Midbrain (tissue), 1 donor: ENCODE results near the gene MSMB.
"Not testable (repeated sequence)": the region's sequence is repeated elsewhere in the genome, so short reads cannot be mapped to it uniquely, and the experiment has no call there.

Source experiments
- DNase-seq: peaks from one replicate; lab custom pipeline; 2025; lab: John Stamatoyannopoulos, UW

MSMB gene, protein sequence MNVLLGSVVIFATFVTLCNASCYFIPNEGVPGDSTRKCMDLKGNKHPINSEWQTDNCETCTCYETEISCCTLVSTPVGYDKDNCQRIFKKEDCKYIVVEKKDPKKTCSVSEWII

DNA sequence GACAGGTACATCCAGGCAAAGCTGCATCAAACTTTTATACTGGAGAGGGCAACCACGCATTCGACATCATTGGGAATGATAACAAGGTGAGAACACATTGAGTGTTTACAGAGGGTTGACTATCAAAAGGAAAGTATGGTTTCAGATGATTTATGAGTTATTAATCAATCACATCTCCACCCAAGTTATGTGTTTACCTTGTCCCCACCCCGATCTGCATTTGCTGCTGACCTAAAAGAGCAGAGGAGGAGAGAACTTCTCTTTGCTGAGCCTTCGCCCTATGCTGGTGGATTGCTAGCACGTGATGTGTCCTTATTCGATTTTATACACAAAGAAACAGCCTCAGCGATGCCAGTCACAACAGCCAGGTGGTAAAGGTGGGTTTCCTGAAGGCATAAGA, at the start of gene MSMB:
MSMB (minus strand) TSS at position 9 of the 400 bp plus-strand sequence. CDS start 32 bp downstream, outside the sequence.
- DNase-seq, result no peak

DNA sequence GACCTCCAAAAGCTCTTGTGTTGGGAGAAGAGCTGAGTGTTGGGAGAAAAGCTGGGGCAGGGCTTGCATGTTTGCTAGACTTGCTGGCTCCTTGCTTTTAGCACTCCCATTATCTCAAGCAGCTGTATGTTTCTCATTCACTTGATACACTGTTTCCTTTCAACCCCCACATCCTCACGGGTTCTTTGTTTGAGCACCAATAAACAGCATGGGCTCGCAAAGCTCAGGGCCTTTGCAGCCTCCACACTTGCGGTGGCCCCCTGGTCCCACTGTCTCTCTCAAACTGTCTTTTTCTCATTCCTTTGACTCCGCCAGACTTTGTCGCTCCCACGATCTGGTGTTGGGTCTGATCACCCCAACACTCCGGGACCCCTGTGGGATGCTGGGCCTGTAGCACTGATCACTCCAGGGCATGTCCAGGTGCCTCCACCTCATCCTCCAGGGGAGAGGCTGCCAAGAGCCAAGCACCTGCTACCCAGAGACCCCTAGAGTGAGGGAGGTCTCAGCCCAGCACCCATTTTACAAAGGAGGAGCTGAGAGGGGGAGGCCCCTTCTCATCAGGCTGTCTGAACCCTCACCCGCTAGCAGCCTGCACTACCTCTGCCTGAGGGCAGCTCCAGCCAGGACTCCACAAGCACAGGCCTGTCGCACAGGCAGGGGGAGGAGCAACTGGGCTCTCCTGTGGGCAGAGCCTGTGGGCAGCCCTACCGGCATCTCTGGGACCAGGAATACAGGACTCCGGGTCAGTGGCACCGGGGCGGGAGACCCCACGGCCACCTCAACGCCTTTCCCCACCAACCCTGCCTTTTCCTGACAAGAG, 49.1 kb upstream of the MSMB start:
- DNase-seq, result no peak

DNA sequence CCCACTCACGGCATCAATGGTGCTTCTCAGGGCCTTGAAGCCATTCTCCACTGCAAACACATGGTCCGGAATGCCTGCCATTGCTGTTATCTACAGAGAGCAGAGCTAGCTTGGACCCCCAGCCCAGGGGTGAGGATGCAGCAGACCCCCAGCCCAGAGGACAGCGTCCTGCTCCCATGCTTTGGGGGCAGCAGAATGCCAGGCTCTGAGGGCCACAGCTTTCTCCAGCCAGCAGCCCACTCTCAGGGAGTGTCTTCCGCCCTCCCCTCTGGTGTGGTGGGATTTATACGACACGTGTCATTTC, 48.1 kb upstream of the MSMB start:
- no peak for DNase-seq

DNA sequence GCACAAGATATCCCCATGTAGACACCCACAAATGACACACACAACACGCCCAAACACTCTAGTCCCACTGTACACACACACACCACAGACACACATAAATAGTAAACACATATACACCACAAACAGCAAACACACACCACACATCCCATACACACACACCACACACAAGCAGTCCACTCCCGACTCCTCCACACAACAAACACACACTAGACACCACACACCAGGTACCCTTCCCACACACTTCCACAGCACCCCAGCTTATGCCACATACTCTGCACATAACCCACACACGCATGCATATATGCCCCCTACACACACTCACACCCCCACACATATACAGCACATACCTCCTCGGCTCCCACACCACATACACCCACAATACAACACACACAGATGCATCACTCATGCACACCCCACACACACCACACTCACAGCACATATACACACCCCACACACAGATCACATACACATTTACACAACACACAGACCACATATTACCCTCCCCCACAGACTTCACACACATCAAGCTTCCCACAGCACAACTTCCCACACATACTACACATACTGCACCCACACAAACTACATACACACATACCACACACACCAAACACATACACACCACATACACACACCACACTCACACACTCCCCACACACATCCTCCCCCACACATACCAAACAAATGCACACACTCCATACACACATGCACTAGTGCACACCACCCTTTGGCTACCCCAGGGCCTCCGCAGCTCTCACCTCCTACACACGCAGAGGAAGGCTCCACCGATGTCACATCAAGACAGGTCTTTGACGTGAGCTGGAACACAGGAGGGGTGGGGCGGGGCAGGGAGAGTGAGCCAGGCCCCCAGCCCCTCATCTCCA, 47.5 kb upstream of the MSMB start:
- DNase-seq, result not testable (repeated sequence)

DNA sequence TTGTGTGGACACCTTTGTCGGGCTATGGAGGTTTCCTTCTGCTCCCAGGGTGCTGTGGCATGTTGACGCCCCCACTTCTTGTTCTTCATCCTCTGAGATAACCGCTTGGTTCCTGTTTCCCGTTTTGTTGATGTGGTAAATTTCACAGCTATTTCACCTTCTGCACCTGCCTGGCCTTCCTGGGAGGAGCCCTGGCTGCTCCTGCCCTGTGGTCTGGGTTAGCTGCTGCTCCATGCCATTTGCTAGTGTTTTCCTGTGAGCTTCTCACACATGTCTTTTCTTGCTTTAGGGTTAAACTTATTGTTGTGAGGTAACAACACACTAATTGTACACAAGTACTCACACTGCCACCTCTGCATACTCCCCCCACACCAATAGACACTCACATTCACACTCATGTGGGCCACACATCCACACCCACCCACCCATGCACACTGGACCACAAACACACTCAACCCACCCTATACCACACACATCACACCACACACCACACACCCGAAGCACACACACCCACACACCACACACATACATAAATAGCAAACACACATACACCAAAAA, 46.5 kb upstream of the MSMB start:
- no peak for DNase-seq

DNA sequence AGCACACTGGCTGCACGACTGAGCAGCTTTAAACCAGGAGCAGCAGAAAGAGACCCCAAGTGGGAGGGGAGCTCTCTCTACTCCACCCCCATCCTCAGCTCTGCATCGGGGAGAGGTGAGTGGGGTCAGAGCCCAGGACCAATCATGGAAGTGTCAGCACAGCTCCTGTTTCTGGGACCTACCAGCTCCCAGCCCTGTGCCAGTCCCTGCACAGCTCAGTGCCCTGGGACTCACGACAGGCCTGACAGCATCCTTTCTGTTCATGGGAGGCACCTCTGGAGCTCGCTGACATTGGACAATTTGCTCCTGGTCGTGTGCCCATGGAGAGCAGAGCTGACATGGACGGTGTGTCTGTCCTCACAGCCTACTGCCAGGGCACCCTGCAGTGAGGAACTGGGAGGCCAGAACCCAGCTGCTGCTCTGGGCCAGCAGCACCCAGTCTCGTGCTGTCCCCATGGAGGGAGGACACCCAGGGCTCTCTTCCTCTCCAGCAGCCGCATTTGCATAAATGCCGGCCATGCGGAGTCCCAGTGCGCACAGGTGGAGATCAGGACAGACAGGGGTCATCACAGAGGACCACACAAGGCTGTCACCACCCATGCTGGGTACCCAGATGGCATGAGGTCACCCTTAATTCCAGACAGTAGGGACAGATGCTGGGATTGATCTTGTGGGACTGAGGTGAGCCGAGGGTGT, 45.9 kb upstream of the MSMB start:
- no peak for DNase-seq

DNA sequence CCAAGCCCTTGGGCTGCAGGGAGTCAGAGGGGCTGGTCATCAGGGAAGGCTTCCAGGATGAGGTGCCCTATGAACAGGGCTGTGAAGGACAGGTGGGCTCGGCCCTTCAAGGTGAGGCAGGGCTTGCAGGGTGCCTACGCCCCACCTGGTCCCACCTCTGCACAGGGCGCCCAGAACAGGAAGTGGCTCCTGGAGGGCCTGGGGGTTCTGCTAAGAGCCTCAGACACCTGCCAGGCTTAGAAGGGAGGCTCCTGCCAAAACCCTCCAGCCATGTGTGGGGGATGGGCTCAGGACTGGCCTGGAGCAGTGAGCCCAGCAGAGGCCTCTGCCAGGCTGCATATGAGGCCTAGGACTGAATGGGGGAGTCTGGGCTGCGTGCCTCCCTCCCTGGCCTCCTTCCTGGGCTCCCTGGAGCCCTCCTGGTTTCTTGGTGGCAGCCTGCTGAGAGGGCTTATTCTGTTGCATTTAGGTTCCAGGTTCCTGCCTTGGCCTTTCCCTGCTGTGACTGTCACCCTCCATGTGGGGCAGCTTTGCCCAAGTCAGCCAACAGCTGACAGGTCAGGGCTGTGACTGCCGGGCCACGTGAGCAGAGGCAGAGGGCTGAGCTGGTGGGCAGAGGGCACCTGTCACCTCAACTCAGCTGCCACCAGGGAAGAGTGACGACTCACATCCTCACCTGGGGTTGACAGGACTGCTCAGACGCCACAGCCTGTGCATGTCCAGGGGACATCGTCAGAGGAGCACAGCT, 45.2 kb upstream of the MSMB start:
- DNase-seq, result no peak

DNA sequence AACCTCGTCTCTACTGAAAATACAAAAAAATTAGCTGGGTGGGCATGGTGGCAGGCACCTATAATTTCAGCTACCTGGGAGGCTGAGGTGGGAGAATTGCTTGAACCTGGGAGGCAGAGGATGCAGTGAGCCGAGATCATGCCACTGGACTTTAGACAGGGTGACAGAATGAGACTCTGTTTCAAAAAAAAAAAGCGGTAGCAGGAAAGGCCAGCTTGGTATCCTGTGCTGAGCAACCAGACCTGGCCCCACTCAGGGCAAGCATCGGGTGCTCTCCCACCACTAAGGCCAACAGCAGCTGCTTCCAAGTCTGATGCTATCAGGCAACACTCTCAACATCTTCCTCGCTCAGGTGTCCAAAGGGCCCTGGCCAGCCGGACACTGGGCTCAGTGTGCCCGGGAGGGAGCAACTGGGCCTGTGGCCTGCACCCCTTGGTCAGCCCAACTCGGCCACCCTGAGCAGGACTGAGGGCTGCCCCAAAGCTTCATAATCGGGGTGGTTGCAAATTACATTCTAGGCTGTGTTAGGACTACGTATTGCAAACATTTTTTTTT, 44.3 kb upstream of the MSMB start:
- no peak for DNase-seq

DNA sequence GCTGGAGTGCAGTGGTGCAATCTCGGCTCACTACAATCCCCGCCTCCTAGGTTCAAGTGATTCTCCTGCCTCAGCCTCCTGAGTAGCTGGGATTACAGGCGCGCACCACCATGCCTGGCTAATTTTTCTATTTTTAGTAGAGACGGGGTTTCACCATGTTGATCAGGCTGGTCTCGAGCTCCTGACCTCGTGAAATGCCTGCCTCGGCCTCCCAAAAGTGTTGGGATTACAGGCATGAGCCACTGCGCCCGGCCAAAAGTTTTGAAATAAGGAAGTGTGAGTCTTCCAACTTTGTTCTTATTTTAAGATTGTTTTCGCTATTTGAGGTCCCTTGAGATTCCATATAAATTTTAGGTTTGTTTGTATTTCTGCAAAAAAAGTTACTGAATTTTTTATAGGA, 41.3 kb upstream of the MSMB start:
- not testable (repeated sequence) for DNase-seq

DNA sequence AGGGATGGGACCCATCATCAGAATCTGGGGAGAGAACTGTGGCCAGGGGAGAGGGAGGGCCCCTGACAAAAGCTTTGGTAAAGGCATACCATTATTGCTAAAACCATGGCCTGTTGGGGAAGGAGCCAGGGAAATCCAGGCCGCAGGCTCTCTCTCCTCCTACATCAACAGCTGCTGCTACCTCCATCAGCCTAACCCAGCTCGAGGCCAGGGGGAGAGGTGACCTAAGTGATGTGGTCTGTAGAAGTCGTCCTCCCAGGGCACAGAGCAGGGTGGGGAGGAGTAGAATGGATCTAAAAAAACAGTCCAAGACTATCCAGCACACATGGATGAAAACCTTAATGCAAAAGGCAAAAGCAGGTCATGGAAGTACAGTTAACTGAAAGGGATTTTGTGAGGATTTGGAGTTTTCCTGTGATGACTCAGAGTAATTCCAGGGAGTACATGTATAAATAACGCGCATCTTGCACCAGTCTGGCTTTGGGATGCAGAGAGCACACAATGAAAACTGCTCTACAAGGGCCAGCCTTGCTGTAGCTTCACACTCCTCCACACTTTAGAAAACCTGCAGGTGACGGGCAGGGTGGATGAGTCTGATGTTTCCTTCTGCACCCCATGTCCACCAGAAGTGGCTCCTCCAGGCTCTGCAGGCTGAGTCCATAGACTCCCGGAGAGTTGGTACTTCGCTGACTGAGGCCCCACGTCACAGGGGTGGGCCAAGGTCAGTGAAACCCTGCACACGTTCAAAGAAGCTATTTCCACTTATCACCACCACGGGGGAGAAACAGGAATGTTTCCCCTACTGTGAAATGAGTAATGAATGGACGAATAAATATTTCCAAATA, 38.5 kb upstream of the MSMB start:
- no peak for DNase-seq

DNA sequence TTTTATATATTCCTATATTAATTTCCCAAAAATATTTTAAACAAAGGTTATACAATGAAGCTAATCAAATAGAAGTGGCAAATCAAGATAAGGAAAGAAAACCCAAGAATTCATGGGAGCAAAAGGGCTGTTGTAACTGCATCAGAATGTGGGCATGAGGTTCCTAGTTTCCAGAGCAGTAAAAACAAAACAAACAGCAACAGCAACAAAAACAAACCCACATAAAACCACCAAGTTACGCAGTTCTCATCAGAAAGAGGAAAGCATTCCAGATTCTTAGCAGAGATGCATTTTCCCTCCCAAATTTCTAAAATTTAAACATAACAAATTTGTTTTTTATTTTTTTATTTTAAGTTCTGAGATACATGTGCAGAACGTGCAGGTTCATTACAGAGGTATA, 34.8 kb upstream of the MSMB start:
- no peak for DNase-seq

DNA sequence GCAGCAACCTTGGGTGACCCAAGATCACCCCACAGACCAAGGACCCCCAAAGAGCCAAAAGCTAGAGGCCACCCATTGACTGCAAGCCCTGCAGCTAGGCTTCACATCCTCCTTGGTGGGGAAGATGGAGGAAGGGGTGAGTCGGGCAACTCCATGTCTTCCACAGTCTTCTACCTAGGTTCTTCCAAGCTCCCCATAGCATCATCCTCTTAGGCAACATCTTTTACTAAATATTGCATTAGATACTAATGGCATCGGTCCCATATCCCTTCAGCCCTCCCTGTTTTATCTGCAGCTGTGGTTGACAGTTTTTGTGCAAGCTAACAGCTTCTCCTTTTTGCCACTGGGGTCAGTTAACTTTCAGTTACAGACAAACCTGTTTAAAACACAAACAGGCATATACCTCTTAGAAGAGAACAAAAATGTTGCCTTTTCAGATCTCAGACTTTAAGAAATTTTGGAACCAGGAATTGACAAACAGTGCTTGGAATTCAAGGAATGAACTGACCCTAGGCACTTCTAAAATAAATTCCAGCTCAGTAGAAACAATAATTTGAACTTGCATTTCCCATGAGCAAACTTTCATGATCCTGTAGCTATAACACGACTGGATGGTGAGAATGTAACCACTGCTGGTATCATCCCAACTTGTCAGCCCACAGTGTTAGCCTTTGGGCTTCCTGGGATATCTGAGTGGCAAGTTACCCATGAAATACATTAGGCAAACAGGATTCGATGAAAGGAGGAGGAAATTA, 33.9 kb upstream of the MSMB start:
- DNase-seq, result no peak

DNA sequence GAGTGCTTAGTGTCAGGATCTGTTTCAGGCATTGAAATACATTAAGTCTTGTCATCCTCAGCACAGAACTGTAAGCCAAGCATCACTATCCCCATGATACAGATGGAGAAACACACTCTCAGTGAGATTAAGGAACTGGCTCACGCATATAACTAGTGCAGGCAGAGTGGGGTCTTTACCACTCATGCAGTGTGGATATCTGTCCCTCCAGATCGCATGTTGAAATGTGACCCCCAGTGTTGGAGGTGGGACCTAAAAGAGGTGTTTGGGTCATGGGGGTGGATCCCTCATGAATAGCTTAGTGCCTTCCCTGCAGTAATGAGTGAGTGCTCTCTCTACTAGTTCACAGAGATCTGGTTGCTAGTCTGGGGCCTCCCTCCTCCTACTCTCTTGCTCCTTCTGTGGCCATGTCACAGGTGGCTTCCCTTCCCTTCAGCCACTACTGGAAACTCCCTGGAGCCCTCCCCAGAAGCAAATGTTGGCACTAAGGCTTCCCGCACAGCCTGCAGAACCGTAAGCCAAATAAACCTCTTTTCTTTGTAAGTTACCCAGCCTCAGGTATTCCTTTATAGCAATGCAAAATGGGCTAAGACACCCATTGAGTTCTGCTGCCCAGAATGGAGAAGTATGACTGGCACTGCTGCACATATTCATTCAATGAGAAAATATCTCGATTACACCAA, 31.8 kb upstream of the MSMB start:
- no peak for DNase-seq

DNA sequence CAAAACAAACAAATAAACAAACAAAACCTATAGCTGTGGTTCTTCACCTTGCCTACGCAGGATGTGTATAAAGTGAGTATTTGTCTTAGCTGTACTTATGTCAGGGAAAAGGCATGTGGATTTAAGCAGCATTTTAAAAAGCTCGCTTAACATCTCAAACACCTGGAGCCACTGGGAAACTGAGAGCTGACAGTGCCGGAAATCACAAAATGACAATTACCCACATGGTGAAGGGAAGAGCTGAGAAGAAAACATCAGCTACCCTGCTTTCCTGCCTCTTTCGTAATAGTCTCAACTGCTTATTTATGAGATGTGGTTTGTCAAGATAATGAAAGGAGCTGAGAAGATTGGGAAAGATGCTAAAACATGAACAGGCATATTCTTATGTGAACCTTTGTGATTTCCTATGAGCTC, 31.1 kb upstream of the MSMB start:
- DNase-seq, result no peak

DNA sequence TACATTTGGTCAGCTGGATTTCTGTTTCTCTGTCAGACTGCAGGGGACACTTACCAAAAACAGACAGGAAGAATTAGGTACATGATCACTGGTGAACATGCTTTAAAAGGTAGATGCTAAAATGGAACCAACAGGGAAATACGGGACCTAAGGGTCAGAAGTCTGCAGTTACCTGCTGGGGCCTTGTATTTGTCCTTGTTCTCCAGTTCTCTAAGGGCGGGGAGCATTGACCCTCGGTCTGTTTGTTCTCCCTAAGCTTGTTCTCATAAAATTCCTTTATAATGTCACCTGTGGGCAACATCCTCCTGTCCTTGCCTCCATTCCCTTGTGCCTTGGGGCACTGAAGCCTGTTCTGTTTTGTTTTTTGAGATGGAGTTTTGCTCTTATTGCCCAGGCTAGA, 29.8 kb upstream of the MSMB start:
- DNase-seq, result no peak

DNA sequence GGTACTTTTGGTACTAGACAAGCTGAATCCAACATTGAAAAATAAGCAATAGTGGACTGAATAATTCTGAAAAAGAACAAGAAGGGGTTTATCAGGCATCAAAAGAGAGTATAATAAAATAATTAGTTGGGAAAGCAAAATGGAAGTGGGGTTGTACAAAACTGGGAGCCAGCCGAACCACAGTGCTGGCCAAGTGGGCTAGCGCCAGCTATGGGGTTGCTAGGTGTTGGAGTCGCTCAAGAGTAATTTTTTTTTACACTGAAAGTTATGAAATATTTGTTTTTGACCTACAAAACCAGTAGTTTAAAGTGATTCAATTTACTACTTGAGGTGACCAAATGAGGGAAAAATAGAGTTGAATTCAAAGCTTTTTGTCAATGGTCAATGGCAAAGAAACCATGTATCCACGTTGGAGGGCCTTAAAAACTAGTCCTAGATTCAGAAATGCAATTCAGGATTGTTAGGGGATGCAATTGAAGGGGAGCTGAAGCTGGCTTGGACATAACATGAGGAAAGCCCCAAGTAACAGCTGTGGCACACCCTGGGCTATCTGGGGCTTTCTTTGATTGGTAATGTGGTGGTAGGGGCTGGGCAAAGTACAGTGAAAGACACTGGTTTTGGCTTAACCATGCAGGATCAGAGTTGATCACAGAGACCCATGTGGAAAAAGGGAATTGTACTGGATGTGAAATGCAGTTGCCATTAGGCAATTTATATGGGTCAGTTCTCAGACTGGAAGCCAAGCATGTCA, 28.3 kb upstream of the MSMB start:
- DNase-seq, result no peak

DNA sequence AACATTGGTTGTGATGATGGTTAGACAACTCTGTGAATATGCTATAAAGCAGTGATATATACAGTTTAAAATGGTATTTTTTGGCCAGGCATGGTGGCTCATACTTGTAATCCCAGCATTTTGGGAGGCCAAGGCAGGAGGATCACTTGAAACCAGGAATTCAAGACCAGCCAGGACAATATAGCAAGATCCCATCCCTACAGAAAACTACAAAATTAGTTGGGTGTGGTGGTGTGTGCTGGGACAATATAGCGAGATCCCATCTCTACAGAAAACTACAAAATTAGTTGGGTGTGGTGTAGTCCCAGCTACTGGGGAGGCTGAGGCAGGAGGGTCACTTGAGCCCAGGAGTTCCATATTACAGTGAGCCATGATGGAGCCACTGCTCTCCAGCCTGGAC, 27.5 kb upstream of the MSMB start:
- no peak for DNase-seq

DNA sequence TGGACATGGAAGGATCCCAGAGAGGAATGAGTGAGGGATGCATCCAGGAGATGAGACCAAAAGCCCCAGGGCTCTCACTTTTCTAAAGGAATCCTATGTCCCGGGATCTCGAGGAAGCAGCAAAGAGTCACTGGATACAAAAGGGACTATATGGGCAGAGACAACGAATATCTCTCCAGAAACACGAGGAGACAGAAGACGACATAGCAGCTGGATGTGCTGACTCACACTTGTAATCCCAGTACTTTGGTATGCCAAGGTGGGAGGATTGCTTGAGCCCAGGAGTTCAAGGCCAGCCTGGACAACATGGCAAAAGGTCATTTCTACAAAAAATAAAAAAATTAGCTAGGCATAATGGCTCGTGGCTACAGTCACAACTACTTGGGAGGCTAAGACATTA, 24.7 kb upstream of the MSMB start:
- DNase-seq, result no peak
